Measurements from ENCODE around the gene PDZD7.

Gene PDZD7

GRCh38 chr10:101006593-101007098, 24.3 kb downstream of the PDZD7 start:
- in situ Hi-C loops (cut with HindIII; ENCODE audit: low sequenced_read_pairs) = no loop called here

GRCh38 chr10:101005869-101006567, 24.9 kb downstream of the PDZD7 start:
- in situ Hi-C loops (cut with HindIII; ENCODE audit: low sequenced_read_pairs) = no loop called here

GRCh38 chr10:101005361-101005760, 25.6 kb downstream of the PDZD7 start:
- in situ Hi-C loops (cut with HindIII; ENCODE audit: low sequenced_read_pairs) = no loop called here

GRCh38 chr10:101003639-101004206, 27.2 kb downstream of the PDZD7 start:
- in situ Hi-C loops (cut with HindIII; ENCODE audit: low sequenced_read_pairs) = no loop called here

- in situ Hi-C loops (cut with HindIII; ENCODE audit: low sequenced_read_pairs) = no loop called here
Observed at GRCh38 chr10:101002456-101002855, 28.5 kb downstream of the PDZD7 start.

- in situ Hi-C loops (cut with HindIII; ENCODE audit: low sequenced_read_pairs) = no loop called here
Observed at GRCh38 chr10:101001659-101002035, 29.3 kb downstream of the PDZD7 start.

- in situ Hi-C loops (cut with HindIII; ENCODE audit: low sequenced_read_pairs) = no loop called here
Observed at GRCh38 chr10:101000915-101001658, 29.8 kb downstream of the PDZD7 start.

GRCh38 chr10:101000127-101000914, 30.6 kb downstream of the PDZD7 start:
- in situ Hi-C loops (cut with HindIII; ENCODE audit: low sequenced_read_pairs) = no loop called here

GRCh38 chr10:100999742-101000126, 31.2 kb downstream of the PDZD7 start, which contains the start of gene LZTS2:
LZTS2 (plus strand) TSS chr10:100999808; CDS start chr10:101002539, 2,731 bp downstream.
- in situ Hi-C loops (cut with HindIII; ENCODE audit: low sequenced_read_pairs) = loop anchor here (5.0 kb wide), 1 partner anchor 33 kb away; the partner anchor contains the start of genes PDZD7 and SFXN3

- in situ Hi-C loops (cut with HindIII; ENCODE audit: low sequenced_read_pairs) = loop anchor here (5.0 kb wide), 1 partner anchor 33 kb away; the partner anchor contains the start of genes PDZD7 and SFXN3
Observed at GRCh38 chr10:100998991-100999741, 31.8 kb downstream of the PDZD7 start.

GRCh38 chr10:100998183-100998990, 32.5 kb downstream of the PDZD7 start:
- in situ Hi-C loops (cut with HindIII; ENCODE audit: low sequenced_read_pairs) = loop anchor here (5.0 kb wide), 1 partner anchor 34 kb away; the partner anchor contains the start of genes PDZD7 and SFXN3

- in situ Hi-C loops (cut with HindIII; ENCODE audit: low sequenced_read_pairs) = loop anchor here (5.0 kb wide), 1 partner anchor 35 kb away; the partner anchor contains the start of genes PDZD7 and SFXN3
Observed at GRCh38 chr10:100997360-100998182, 33.4 kb downstream of the PDZD7 start.

- in situ Hi-C loops (cut with HindIII; ENCODE audit: low sequenced_read_pairs) = loop anchor here (5.0 kb wide), 1 partner anchor 35 kb away; the partner anchor contains the start of genes PDZD7 and SFXN3
Observed at GRCh38 chr10:100996678-100997359, 34.1 kb downstream of the PDZD7 start.

- in situ Hi-C loops (cut with HindIII; ENCODE audit: low sequenced_read_pairs) = loop anchor here (5.0 kb wide), 1 partner anchor 37 kb away; the partner anchor contains the start of genes PDZD7 and SFXN3
Observed at GRCh38 chr10:100995181-100995580, 35.7 kb downstream of the PDZD7 start.

- in situ Hi-C loops (cut with HindIII; ENCODE audit: low sequenced_read_pairs) = no loop called here
Observed at GRCh38 chr10:100993986-100994708, 36.8 kb downstream of the PDZD7 start.

GRCh38 chr10:100989088-100989487, 41.8 kb downstream of the PDZD7 start:
- in situ Hi-C loops (cut with HindIII; ENCODE audit: low sequenced_read_pairs) = no loop called here

GRCh38 chr10:100988166-100988565, 42.8 kb downstream of the PDZD7 start:
- in situ Hi-C loops (cut with HindIII; ENCODE audit: low sequenced_read_pairs) = no loop called here

Measured in endothelial cell of hepatic sinusoid (primary cell).